DND-41 (cell line): Measurements from ENCODE around the gene ZFPM1.

ENCODE experiments used
- ATAC-seq: fragments of 200-7000 bp; cut with Tn5 transposase; 3 replicates; pipeline ENCODE4 v1.9.1; 2021; ENCODE audit warnings: low read depth; ENCODE audit not compliant: insufficient read depth
- DNase-seq: peaks from one replicate; pipeline ENCODE4 v3.0.0-alpha.2; 2020
- H2AFZ ChIP-seq: 2 replicates; pipeline ENCODE4 v1.6.0; 2012; ENCODE audit warnings: low read depth, low read length
- H3K27ac ChIP-seq: 2 replicates; pipeline ENCODE4 v1.5.1; 2012; ENCODE audit warnings: low read length, inconsistent platforms
- H3K27me3 ChIP-seq: fragments of 200-600 bp; sonication (generic); 2 replicates; pipeline ENCODE4 v1.6.0; 2012; ENCODE audit warnings: low read length, mild to moderate bottlenecking, inconsistent platforms; ENCODE audit not compliant: insufficient read depth, poor library complexity
- H3K36me3 ChIP-seq: 2 replicates; pipeline ENCODE4 v1.5.1; 2012; ENCODE audit warnings: low read length, inconsistent platforms; ENCODE audit not compliant: insufficient read depth
- H3K4me1 ChIP-seq: 2 replicates; pipeline ENCODE4 v1.5.1; 2012; ENCODE audit warnings: mild to moderate bottlenecking, low read length; ENCODE audit not compliant: insufficient read depth
- H3K4me2 ChIP-seq: 2 replicates; pipeline ENCODE4 v1.6.0; 2012; ENCODE audit warnings: mild to moderate bottlenecking, moderate library complexity, low read length, inconsistent platforms; ENCODE audit not compliant: insufficient read depth
- H3K4me3 ChIP-seq, 2 experiments: fragments of 200-600 bp in 1 of 2; shearing (Covaris generic) in 1 of 2; 2 replicates each; pipeline ENCODE4 v1.5.1; 2012 to 2016; ENCODE audit warnings: inconsistent platforms in 2 of 2, low read length in 2 of 2, mild to moderate bottlenecking in 2 of 2, low read depth in 1 of 2, moderate library complexity in 1 of 2
- H3K79me2 ChIP-seq: 2 replicates; pipeline ENCODE4 v1.6.0; 2012; ENCODE audit warnings: low read length, inconsistent platforms; ENCODE audit not compliant: insufficient read depth
- H3K9ac ChIP-seq: 2 replicates; pipeline ENCODE4 v1.6.0; 2012; ENCODE audit warnings: low read depth, mild to moderate bottlenecking, inconsistent platforms, low read length, moderate library complexity
- H3K9me3 ChIP-seq: 2 replicates; pipeline ENCODE4 v1.5.1; 2012; ENCODE audit warnings: low read length, moderate library complexity, mild to moderate bottlenecking, inconsistent platforms; ENCODE audit not compliant: insufficient read depth, severe bottlenecking
- H4K20me1 ChIP-seq: 2 replicates; pipeline ENCODE4 v1.6.0; 2012; ENCODE audit warnings: low read length; ENCODE audit not compliant: insufficient read depth
- EZH2 ChIP-seq: IDR thresholded peaks from 3 replicates; pipeline ENCODE4 v1.6.1; 2012; ENCODE audit warnings: borderline replicate concordance, low read depth, mild to moderate bottlenecking, moderate library complexity, low read length, inconsistent platforms; ENCODE audit not compliant: severe bottlenecking
- TF ChIP-seq, protein P1 (sequence below): IDR thresholded peaks from 2 replicates; pipeline ENCODE4 v1.5.1; 2012; ENCODE audit warnings: borderline replicate concordance, low read length, moderate library complexity, mild to moderate bottlenecking; ENCODE audit not compliant: poor library complexity, severe bottlenecking; ENCODE audit errors: extremely low read depth

ZFPM1 gene

DNA sequence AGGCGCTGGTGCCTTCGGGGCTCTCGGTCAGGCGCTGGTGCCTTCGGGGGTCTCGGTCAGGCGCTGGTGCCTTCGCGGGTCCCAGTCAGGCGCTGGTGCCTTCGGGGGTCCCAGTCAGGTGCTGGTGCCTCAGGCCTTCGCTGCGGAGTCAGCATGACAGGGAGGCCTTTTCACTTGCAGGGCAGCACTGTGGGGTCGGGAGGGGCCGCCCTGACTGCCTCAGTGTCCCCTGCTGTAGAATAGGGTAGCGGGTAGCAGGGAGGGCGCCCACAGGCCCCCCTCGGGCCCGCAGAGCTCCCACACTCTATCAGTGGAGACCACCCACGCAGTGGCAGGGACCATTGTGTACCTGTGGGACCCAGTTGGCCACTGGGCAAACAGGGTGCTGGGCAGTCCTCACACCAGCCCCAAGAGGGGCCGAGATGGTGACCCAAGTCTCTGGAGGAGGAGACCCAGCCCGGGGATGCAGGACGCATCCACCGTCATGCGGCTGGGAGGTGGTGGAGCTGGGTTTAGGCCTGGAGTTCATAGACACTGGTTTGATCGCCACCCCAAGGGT is 38.0 kb downstream of the ZFPM1 start:
- no peak overlapping the region for H3K4me2 ChIP-seq
- peaks cover 16% of the 10 kb centered on the region for H4K20me1 ChIP-seq
- ATAC-seq, result no peak
- no peak overlapping the region for H3K9ac ChIP-seq
- no peak for DNase-seq
- no peaks in the 10 kb centered on the region for H3K79me2 ChIP-seq
- no peak overlapping the region for H2AFZ ChIP-seq
- H3K4me3 ChIP-seq, result no peak overlapping the region
- no peaks in the 10 kb centered on the region for H3K36me3 ChIP-seq
- H3K9me3 ChIP-seq, result no peaks in the 10 kb centered on the region
- H3K4me1 ChIP-seq, result no peaks in the 10 kb centered on the region
- no peaks in the 10 kb centered on the region for H3K27me3 ChIP-seq
- TF ChIP-seq EZH2, result no peak
- TF ChIP-seq, protein P1, sequence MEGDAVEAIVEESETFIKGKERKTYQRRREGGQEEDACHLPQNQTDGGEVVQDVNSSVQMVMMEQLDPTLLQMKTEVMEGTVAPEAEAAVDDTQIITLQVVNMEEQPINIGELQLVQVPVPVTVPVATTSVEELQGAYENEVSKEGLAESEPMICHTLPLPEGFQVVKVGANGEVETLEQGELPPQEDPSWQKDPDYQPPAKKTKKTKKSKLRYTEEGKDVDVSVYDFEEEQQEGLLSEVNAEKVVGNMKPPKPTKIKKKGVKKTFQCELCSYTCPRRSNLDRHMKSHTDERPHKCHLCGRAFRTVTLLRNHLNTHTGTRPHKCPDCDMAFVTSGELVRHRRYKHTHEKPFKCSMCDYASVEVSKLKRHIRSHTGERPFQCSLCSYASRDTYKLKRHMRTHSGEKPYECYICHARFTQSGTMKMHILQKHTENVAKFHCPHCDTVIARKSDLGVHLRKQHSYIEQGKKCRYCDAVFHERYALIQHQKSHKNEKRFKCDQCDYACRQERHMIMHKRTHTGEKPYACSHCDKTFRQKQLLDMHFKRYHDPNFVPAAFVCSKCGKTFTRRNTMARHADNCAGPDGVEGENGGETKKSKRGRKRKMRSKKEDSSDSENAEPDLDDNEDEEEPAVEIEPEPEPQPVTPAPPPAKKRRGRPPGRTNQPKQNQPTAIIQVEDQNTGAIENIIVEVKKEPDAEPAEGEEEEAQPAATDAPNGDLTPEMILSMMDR, result no peak
- H3K27ac ChIP-seq, result no peak overlapping the region

DNA sequence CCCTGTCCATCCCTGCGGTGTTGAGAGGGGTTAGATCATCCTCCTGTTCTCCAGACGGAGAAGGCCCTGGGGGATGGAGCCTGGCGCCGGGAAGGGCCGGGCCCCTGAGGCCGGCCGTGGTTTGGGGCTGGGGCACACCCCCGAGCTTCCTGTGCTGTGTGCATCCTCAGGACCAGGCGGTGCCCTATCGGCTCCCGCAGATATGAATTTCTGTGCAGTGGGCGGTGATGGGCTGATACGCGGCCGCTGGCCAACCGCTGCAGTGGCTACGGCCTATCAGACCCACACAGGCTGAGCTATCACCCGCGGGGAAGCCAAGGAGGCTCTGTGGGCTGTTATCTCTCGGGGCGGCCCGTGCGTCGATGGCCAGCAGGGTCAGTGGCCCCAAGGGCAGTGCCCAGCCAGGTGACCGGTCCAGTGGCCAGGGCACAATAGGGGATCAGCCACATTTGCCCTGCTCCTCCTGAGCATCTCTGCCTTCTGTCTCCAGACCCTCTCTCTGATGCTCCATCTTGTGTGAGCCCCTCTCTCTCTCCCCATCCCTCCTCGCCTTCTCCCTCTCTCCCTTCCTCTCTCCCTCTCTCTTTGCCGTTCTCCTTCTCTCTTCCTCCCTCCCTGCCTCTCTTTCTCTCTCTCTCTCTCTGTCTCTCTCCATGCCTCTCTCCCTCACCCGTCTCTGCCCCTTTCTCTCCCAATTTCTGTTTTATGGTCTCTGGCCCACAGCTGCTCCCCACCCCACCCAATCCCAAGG is 38.7 kb downstream of the ZFPM1 start:
- Histone ChIP-seq H3K36me3 (no peaks in the 10 kb centered on the region), H3K4me2 (no peak overlapping the region), H3K27me3 (no peaks in the 10 kb centered on the region), H3K79me2 (no peaks in the 10 kb centered on the region), H4K20me1 (peaks cover 9% of the 10 kb centered on the region), H3K4me3 (no peak overlapping the region), H3K27ac (no peak overlapping the region), H3K9me3 (no peaks in the 10 kb centered on the region), H2AFZ (no peak overlapping the region), H3K4me1 (no peaks in the 10 kb centered on the region), H3K9ac (no peak overlapping the region)
- ATAC-seq, result no peak
- TF ChIP-seq EZH2, result no peak
- TF ChIP-seq, protein P1, result no peak
- DNase-seq, result no peak

DNA sequence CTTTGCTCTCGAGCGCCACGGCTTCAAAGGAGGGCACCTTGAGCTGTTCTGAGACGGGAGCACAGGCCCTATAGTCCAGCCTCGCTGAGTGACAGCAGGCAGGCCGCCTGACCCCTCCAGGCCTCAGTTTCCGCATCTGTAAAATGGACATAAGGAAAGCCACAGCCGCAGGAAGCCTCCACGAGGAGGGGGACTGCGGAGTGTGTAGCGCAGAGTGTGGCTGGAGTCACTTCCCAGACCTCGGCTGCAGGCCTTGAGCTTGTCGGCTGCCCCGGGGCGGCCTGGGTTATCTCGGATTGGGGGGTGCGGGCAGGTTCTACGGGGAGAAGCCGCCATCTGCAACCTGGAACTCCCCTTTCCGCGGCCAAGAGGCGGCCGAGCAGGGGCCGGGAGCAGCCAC is 40.8 kb downstream of the ZFPM1 start:
- Histone ChIP-seq H3K4me2 (no peak overlapping the region), H3K4me1 (no peaks in the 10 kb centered on the region), H2AFZ (no peak overlapping the region), H3K27ac (no peak overlapping the region), H3K79me2 (no peaks in the 10 kb centered on the region), H3K9ac (no peak overlapping the region), H4K20me1 (peaks cover 9% of the 10 kb centered on the region), H3K4me3 (no peak overlapping the region), H3K27me3 (no peaks in the 10 kb centered on the region), H3K9me3 (no peaks in the 10 kb centered on the region), H3K36me3 (no peaks in the 10 kb centered on the region)
- DNase-seq, result no peak
- TF ChIP-seq, protein P1, result no peak
- TF ChIP-seq EZH2, result no peak
- no peak for ATAC-seq
